ENCODE results near the gene HS6ST3.

GRCh38 chr13:96542986-96543385, 453.1 kb downstream of the HS6ST3 start:
- TF ChIP-seq EZH2 (IDR thresholded peaks at IDR 0.05; ENCODE audit: low read length, missing control alignments): no peak
- TF ChIP-seq CTCF (conservative IDR thresholded peaks at IDR 0.05 in 1 of 2, IDR thresholded peaks at IDR 0.05 in 1 of 2; ENCODE audit: low read depth in 1 of 2, low read length in 2 of 2): no peak
